ENCODE measurements around the gene NOL6. TPM values are rescaled to one million over a fixed set of nuclear protein-coding genes. Genes with fewer than 3 reads are reported as not detected.

NOL6 gene
- total and polyA plus RNA-seq, 2 experiments from 2014 or later = 17.2 to 18.6 TPM

DNA sequence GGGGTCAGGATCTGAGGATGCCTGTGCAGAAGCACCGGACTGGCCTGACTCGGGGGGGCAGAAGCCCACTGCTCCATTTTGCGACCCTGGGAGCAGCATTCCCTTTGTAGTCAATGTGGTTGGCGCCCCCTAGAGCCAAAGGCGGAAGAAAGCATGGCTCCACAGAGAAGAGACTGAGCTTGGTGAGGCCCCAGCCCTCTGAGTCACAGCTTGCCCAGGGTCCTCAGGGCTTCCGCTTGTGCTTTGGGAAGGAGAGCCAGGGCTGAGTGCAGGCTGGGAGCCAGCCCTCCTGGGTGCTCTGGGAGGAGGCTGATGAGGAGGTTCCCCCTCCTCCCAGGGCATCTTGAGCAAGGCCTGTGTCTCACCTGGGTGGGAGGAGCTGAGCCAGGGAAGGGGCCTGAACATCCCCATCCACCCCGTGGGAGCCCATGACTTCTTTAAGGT is 20.9 kb downstream of the NOL6 start:
- peak; percentile 93 for TF ChIP-seq CTCF (IDR thresholded peaks at IDR 0.05; ENCODE audit: low read depth, low read length)
- no peak overlapping the region for H3K4me3 ChIP-seq
- no peaks in the 10 kb centered on the region for H3K27me3 ChIP-seq
- no peaks in the 10 kb centered on the region for H3K9me3 ChIP-seq (ENCODE audit: low read depth)
- no peaks in the 10 kb centered on the region for H3K4me1 ChIP-seq (ENCODE audit: low read depth)
- no peaks in the 10 kb centered on the region for H3K36me3 ChIP-seq
- DNase-seq (ENCODE audit: low read depth in 1 of 2, low spot score in 1 of 2) = peak; percentile 83 to 88
- H3K27ac ChIP-seq = no peak overlapping the region

- Histone ChIP-seq H3K4me3 (no peak overlapping the region), H3K36me3 (no peaks in the 10 kb centered on the region)
- TF ChIP-seq CTCF (IDR thresholded peaks at IDR 0.05; ENCODE audit: low read depth, low read length) = no peak
Observed at GRCh38 chr9:33450621-33451146, 23.0 kb downstream of the NOL6 start.

GRCh38 chr9:33449715-33450114 is 24.0 kb downstream of the NOL6 start:
- TF ChIP-seq CTCF (IDR thresholded peaks at IDR 0.05; ENCODE audit: low read depth, low read length) = no peak
- DNase-seq (ENCODE audit: low read depth in 1 of 2, low spot score in 1 of 2) = no peak
- Histone ChIP-seq H3K9me3 (ENCODE audit: low read depth) (no peaks in the 10 kb centered on the region), H3K27me3 (no peaks in the 10 kb centered on the region), H3K4me3 (no peak overlapping the region), H3K36me3 (no peaks in the 10 kb centered on the region), H3K4me1 (ENCODE audit: low read depth) (no peaks in the 10 kb centered on the region), H3K27ac (no peak overlapping the region)

More at GRCh38 chr9:33450621-33451146, 23.0 kb downstream of the NOL6 start:
- Histone ChIP-seq H3K27me3 (no peaks in the 10 kb centered on the region), H3K9me3 (ENCODE audit: low read depth) (no peaks in the 10 kb centered on the region), H3K4me1 (ENCODE audit: low read depth) (no peaks in the 10 kb centered on the region), H3K27ac (no peak overlapping the region)
- no peak for DNase-seq (ENCODE audit: low read depth in 1 of 2, low spot score in 1 of 2)

- Histone ChIP-seq H3K9me3 (ENCODE audit: low read depth) (no peaks in the 10 kb centered on the region), H3K27ac (no peak overlapping the region)
- no peak for TF ChIP-seq CTCF (IDR thresholded peaks at IDR 0.05; ENCODE audit: low read depth, low read length)
Observed at GRCh38 chr9:33447799-33448553, 25.7 kb downstream of the NOL6 start.

DNA sequence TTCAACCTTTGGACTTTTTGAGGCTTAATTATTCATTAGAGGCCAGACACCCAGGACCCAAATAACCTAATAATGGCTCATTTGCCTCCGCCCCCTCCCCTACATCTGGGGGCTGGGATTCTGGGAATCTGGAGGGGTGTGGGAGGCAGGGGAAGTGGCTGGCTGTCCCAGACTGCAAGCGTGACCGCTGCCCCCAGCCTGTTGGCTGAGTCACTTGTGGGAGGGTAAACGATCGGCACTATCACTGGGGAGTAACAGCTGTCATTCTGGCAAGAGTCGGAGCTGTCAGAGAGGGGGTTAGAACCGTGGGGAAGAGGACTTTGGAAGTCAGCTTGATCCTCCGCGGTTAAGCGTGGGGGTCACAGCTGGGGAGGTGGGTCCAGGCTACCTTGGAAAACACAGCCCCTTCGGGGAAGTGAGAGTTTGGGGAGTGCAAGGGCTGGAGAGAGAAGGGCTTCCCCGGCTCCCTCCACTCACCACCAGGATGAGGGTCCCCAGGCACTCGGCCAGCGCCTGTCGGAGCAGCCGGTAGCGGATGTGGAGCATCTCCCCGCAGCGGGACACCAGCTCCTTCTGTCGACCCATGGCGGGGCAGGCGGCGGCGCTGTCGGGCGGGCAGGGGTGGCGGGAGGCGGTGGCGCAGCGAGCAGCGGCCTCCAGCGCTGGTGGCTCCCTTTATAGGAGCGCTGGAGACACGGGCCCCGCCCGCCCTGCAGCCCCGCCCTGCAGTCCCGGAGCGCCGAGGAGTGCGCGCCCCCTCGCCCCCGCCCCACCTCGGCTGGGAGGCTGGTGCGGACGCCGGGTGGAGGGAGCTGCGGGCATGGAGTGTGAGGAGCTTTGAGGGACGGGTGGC is 26.6 kb downstream of the NOL6 start, which contains the start of gene AQP3:
Gene AQP3 (minus strand): TSS at position 648 of the 853 bp plus-strand sequence. CDS start 63 bp downstream, at position 585.
- H3K36me3 ChIP-seq = no peaks in the 10 kb centered on the region
- DNase-seq (ENCODE audit: low read depth in 1 of 2, low spot score in 1 of 2) = peak; percentile 54 to 83
- H3K4me1 ChIP-seq (ENCODE audit: low read depth) = no peaks in the 10 kb centered on the region
- H3K27me3 ChIP-seq = no peaks in the 10 kb centered on the region
- H3K27ac ChIP-seq = no peak within 1 kb of the TSS
- peak within 1 kb of the TSS; percentile 23 for H3K4me3 ChIP-seq
- no peaks in the 10 kb centered on the region for H3K9me3 ChIP-seq (ENCODE audit: low read depth)
- TF ChIP-seq CTCF (IDR thresholded peaks at IDR 0.05; ENCODE audit: low read depth, low read length) = peak; percentile 34

More at GRCh38 chr9:33447799-33448553, 25.7 kb downstream of the NOL6 start:
- Histone ChIP-seq H3K36me3 (no peaks in the 10 kb centered on the region), H3K4me1 (ENCODE audit: low read depth) (no peaks in the 10 kb centered on the region), H3K27me3 (no peaks in the 10 kb centered on the region), H3K4me3 (peak overlapping the region; percentile 23)
- no peak for DNase-seq (ENCODE audit: low read depth in 1 of 2, low spot score in 1 of 2)
